ENCODE results near the gene EVI5L.

DNA sequence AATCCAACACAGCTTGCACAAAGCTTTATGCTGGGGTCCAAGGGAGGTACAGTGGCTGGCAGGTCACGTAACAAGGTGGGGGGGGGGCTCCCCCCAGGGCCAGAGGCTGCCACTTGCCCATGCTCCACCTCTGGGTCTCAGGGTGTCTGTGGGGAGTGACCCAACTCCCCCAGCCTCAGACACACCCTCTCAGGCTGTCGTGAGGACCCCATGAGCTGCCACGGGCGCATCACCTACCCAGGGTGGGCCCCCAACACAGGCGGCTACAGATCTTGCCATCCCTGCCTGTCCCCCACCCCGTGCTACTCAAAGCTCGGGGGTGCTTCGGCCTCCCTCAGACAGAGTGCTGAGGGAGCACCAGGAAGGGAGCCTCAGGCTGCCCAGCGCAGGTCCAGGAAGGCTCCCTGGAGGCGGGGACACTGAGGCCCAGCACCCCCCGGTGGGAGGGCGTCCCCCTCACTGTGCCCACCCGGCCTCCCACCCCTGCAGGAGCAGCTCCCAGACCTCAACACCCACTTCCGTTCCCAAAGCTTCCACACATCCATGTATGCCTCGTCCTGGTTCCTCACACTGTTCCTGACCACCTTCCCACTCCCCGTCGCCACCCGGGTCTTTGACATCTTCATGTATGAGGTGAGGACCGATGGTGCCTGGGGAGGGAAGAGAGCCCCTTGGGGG, 21.1 kb downstream of the EVI5L start:
- TF ChIP-seq, protein P1, sequence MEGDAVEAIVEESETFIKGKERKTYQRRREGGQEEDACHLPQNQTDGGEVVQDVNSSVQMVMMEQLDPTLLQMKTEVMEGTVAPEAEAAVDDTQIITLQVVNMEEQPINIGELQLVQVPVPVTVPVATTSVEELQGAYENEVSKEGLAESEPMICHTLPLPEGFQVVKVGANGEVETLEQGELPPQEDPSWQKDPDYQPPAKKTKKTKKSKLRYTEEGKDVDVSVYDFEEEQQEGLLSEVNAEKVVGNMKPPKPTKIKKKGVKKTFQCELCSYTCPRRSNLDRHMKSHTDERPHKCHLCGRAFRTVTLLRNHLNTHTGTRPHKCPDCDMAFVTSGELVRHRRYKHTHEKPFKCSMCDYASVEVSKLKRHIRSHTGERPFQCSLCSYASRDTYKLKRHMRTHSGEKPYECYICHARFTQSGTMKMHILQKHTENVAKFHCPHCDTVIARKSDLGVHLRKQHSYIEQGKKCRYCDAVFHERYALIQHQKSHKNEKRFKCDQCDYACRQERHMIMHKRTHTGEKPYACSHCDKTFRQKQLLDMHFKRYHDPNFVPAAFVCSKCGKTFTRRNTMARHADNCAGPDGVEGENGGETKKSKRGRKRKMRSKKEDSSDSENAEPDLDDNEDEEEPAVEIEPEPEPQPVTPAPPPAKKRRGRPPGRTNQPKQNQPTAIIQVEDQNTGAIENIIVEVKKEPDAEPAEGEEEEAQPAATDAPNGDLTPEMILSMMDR (IDR thresholded peaks at IDR 0.05), result no peak
- no peak for TF ChIP-seq POLR2A (IDR thresholded peaks at IDR 0.05)

All from prostate gland (tissue), 2 donors.